HCT116 (cell line): ENCODE data around the gene ZDHHC22. TPM values are rescaled to one million over a fixed set of nuclear protein-coding genes. Genes with fewer than 3 reads are reported as not detected.

Source experiments
- ATAC-seq: fragments of 200-7000 bp; cut with Tn5 transposase; 2 replicates; pipeline ENCODE4 v1.9.1; 2020; ENCODE audit warnings: mild to moderate bottlenecking, moderate library complexity
- BruUV-seq: library from RNA; stranded (reverse); fragments of 400-500 nt; replicated peaks from 2 replicates; lab custom pipeline; 2021; lab: Mats Ljungman, UMichigan
- CTCF ChIA-PET: fragments of 300-600 bp; sonication (Branson Sonifier 250); formaldehyde crosslinking; loops from one replicate; lab custom pipeline; 2021; ENCODE audit warnings: antibody characterized with exemption; lab: Charles Lee
- POLR2A ChIA-PET: fragments of 300-600, 350-600 bp; sonication (Branson Sonifier 250); formaldehyde crosslinking; loops from one replicate; lab custom pipeline; 2021; ENCODE audit warnings: antibody characterized with exemption; lab: Charles Lee
- RAD21 ChIA-PET, 2 experiments: fragments of 300-600 bp; sonication (Branson Sonifier 250); formaldehyde crosslinking; loops; one replicate each; lab custom pipeline; 2023; ENCODE audit warnings: low total read pairs in 2 of 2; ENCODE audit not compliant: uncharacterized antibody in 2 of 2, unreplicated experiment in 2 of 2, low non-redundant PET in 1 of 2; lab: Charles Lee
- DNase-seq: peaks from one replicate; pipeline ENCODE4 v3.0.0-alpha.2; 2010; ENCODE audit warnings: low read depth, low spot score
- H2AFZ ChIP-seq: fragments of 200-600 bp; shearing (Covaris generic), sonication (generic); 2 replicates; pipeline ENCODE4 v1.6.1; 2017; ENCODE audit warnings: low read depth, mixed run types, mixed read lengths, antibody characterized with exemption, low read length; ENCODE audit not compliant: poor library complexity, severe bottlenecking
- H3K27ac ChIP-seq: 2 replicates; pipeline ENCODE4 v1.5.1; 2012; ENCODE audit warnings: low read depth, low read length
- H3K27me3 ChIP-seq: fragments of 200-600 bp; sonication (generic); 2 replicates; pipeline ENCODE4 v1.6.1; 2016; ENCODE audit warnings: mixed run types, low read length, mixed read lengths; ENCODE audit not compliant: insufficient read depth
- H3K36me3 ChIP-seq, 2 experiments: fragments of 200-500 bp in 1 of 2; fragments of 200-600 bp in 1 of 2; sonication (Bioruptor generic) in 1 of 2; sonication (generic) in 1 of 2; 2 replicates each; pipeline versions ENCODE4 v1.5.1 to v1.6.1; 2014 to 2016; ENCODE audit warnings: low read length in 2 of 2, inconsistent platforms in 1 of 2, mixed read lengths in 1 of 2, mixed run types in 1 of 2; ENCODE audit not compliant: insufficient read depth in 2 of 2, control insufficient read depth in 1 of 2
- H3K4me1 ChIP-seq, 2 experiments: fragments of 200-600 bp in 1 of 2; sonication (generic) in 1 of 2; 2 replicates each; pipeline versions ENCODE4 v1.5.1 to v1.6.1; 2012 to 2017; ENCODE audit warnings: low read length in 2 of 2, inconsistent platforms in 1 of 2, mild to moderate bottlenecking in 1 of 2, mixed read lengths in 1 of 2, mixed run types in 1 of 2, moderate library complexity in 1 of 2; ENCODE audit not compliant: insufficient read depth in 2 of 2, control insufficient read depth in 1 of 2
- H3K4me2 ChIP-seq: fragments of 200-600 bp; sonication (generic); 2 replicates; pipeline ENCODE4 v1.6.1; 2017; ENCODE audit warnings: mixed run types, low read length, mixed read lengths
- H3K4me3 ChIP-seq, 2 experiments: fragments of 200-600 bp in 1 of 2; sonication (generic) in 1 of 2; replicated peaks in 1 of 2; 2 replicates each; pipeline ENCODE4 v1.5.1; 2011 to 2016; ENCODE audit warnings: low read length in 2 of 2, control low read depth in 1 of 2, low read depth in 1 of 2, mild to moderate bottlenecking in 1 of 2, mixed read lengths in 1 of 2, mixed run types in 1 of 2
- H3K79me2 ChIP-seq: fragments of 200-600 bp; sonication (generic); 2 replicates; pipeline ENCODE4 v1.6.1; 2017; ENCODE audit warnings: mild to moderate bottlenecking, mixed run types, low read length, moderate library complexity, mixed read lengths; ENCODE audit not compliant: insufficient read depth
- H3K9ac ChIP-seq: fragments of 200-600 bp; sonication (generic); 2 replicates; pipeline ENCODE4 v1.6.1; 2016; ENCODE audit warnings: low read length, mixed read lengths
- H3K9me2 ChIP-seq: fragments of 200-600 bp; sonication (generic), shearing (Covaris generic); 2 replicates; pipeline ENCODE4 v1.6.1; 2017; ENCODE audit warnings: mixed run types, mild to moderate bottlenecking, moderate library complexity; ENCODE audit not compliant: insufficient read depth
- H3K9me3 ChIP-seq, 2 experiments: fragments of 200-500 bp in 1 of 2; fragments of 200-600 bp in 1 of 2; sonication (Bioruptor generic) in 1 of 2; sonication (generic) in 1 of 2; 2 replicates each; pipeline ENCODE4 v1.6.1; 2014 to 2017; ENCODE audit warnings: low read length in 2 of 2, mixed read lengths in 2 of 2, inconsistent platforms in 1 of 2, low read depth in 1 of 2, mild to moderate bottlenecking in 1 of 2, mixed run types in 1 of 2, moderate library complexity in 1 of 2; ENCODE audit not compliant: control insufficient read depth in 1 of 2, insufficient read depth in 1 of 2
- H4K20me1 ChIP-seq: fragments of 200-600 bp; sonication (generic), shearing (Covaris generic); 2 replicates; pipeline ENCODE4 v1.6.1; 2017; ENCODE audit warnings: mixed run types, mild to moderate bottlenecking, moderate library complexity; ENCODE audit not compliant: insufficient read depth
- ATF3 ChIP-seq: IDR thresholded peaks from 2 replicates; pipeline ENCODE4 v1.6.1; 2012
- CBX3 ChIP-seq: IDR thresholded peaks from 2 replicates; pipeline ENCODE4 v1.6.1; 2012; ENCODE audit warnings: low read depth
- CEBPB ChIP-seq: IDR thresholded peaks from 2 replicates; pipeline ENCODE4 v1.6.1; 2012; ENCODE audit warnings: low read depth
- CTCF ChIP-seq, 3 experiments: fragments of 200-600 bp in 1 of 3; sonication (generic) in 1 of 3; IDR thresholded peaks in 2 of 3; conservative IDR thresholded peaks in 1 of 3; 2 replicates each; pipeline ENCODE4 v1.5.1; 2012 to 2017; ENCODE audit warnings: low read depth in 2 of 3, low read length in 2 of 3, antibody characterized with exemption in 1 of 3, borderline replicate concordance in 1 of 3, control low read depth in 1 of 3, mild to moderate bottlenecking in 1 of 3, mixed read lengths in 1 of 3, mixed run types in 1 of 3, moderate library complexity in 1 of 3; ENCODE audit not compliant: insufficient read depth in 1 of 3
- ELF1 ChIP-seq: IDR thresholded peaks from 2 replicates; pipeline ENCODE4 v1.6.1; 2012; ENCODE audit warnings: low read depth, borderline replicate concordance
- EZH2 ChIP-seq: fragments of 200-600 bp; sonication (generic); IDR thresholded peaks from 2 replicates; pipeline ENCODE4 v1.6.1; 2017; ENCODE audit warnings: antibody characterized with exemption, mixed run types
- EZH2phosphoT487 ChIP-seq: fragments of 200-600 bp; IDR thresholded peaks from 2 replicates; pipeline ENCODE4 v1.6.1; 2018; ENCODE audit warnings: antibody characterized with exemption, borderline replicate concordance
- JUND ChIP-seq: IDR thresholded peaks from 2 replicates; pipeline ENCODE4 v1.6.1; 2012
- MAX ChIP-seq: IDR thresholded peaks from 2 replicates; pipeline ENCODE4 v1.6.1; 2012
- POLR2AphosphoS5 ChIP-seq: IDR thresholded peaks from 2 replicates; pipeline ENCODE4 v1.6.1; 2011; ENCODE audit warnings: mild to moderate bottlenecking, low read depth, low read length, moderate library complexity
- RAD21 ChIP-seq: IDR thresholded peaks from 2 replicates; pipeline ENCODE4 v1.6.1; 2012; ENCODE audit warnings: low read depth, mild to moderate bottlenecking
- SIN3A ChIP-seq: IDR thresholded peaks from 2 replicates; pipeline ENCODE4 v1.6.1; 2012; ENCODE audit warnings: low read depth
- YY1 ChIP-seq: IDR thresholded peaks from 2 replicates; pipeline ENCODE4 v1.6.1; 2011; ENCODE audit warnings: low read length, low read depth, moderate library complexity, mild to moderate bottlenecking; ENCODE audit not compliant: insufficient replicate concordance; ENCODE audit errors: extremely low read depth
- ZBTB33 ChIP-seq: IDR thresholded peaks from 2 replicates; pipeline ENCODE4 v1.6.1; 2011; ENCODE audit warnings: mild to moderate bottlenecking, low read length, moderate library complexity; ENCODE audit not compliant: insufficient replicate concordance; ENCODE audit errors: extremely low read depth
- ZFX ChIP-seq: fragments of 450-650 bp; IDR thresholded peaks from 2 replicates; pipeline ENCODE4 v1.6.1; 2017
- ZNF274 ChIP-seq: fragments of 200-500 bp; sonication (Bioruptor generic); IDR thresholded peaks from 2 replicates; pipeline ENCODE4 v1.6.1; 2014; ENCODE audit warnings: mild to moderate bottlenecking, low read depth, low read length, inconsistent platforms
- intact Hi-C: fragments of 100-400 bp; cut with micrococcal nuclease; formaldehyde crosslinking; loops from 2 replicates; pipeline ENCODE4 v1.10.0; 2022
- total RNA-seq: library from RNA; stranded (reverse); gene quantifications from one replicate; pipeline ENCODE4 v1.2.1, GENCODE V29; 2021; ENCODE audit not compliant: unreplicated experiment

The ZDHHC22 gene
- total RNA-seq, 1 experiment from 2014 or later: 0.10 TPM

GRCh38 chr14:77145975-77146740 lies 4.6 kb upstream of the ZDHHC22 start:
- CTCF ChIA-PET: interaction anchor here (1.3 kb wide), 1 partner anchor 270 kb away, joined by 3 read pairs; no protein-coding TSS in a partner anchor
- H3K9ac ChIP-seq: no peak overlapping the region
- H2AFZ ChIP-seq: no peak overlapping the region
- no peaks in the 10 kb centered on the region for H4K20me1 ChIP-seq
- no peaks in the 10 kb centered on the region for H3K9me3 ChIP-seq
- H3K79me2 ChIP-seq: no peaks in the 10 kb centered on the region
- no peak overlapping the region for H3K4me3 ChIP-seq
- H3K36me3 ChIP-seq: no peaks in the 10 kb centered on the region
- no peak for TF ChIP-seq RAD21
- TF ChIP-seq EZH2: no peak
- TF ChIP-seq CTCF (IDR thresholded peaks at IDR 0.05 in 2 of 3, conservative IDR thresholded peaks at IDR 0.05 in 1 of 3; ENCODE audit: borderline replicate concordance in 1 of 3, insufficient read depth in 1 of 3, low read depth in 2 of 3, low read length in 2 of 3): no peak
- no peak for TF ChIP-seq CBX3
- TF ChIP-seq ELF1: no peak
- TF ChIP-seq SIN3A: no peak
- TF ChIP-seq EZH2phosphoT487: no peak
- TF ChIP-seq ZFX: no peak
- TF ChIP-seq JUND: no peak
- TF ChIP-seq ATF3: no peak
- no peak for TF ChIP-seq POLR2AphosphoS5
- TF ChIP-seq CEBPB: no peak
- TF ChIP-seq YY1: no peak
- TF ChIP-seq MAX: no peak
- TF ChIP-seq ZNF274: no peak
- TF ChIP-seq ZBTB33: no peak
- H3K4me2 ChIP-seq: no peak overlapping the region
- peaks cover 13% of the 10 kb centered on the region; the same call in 1 of the 2 replicates for H3K27me3 ChIP-seq
- no peak for ATAC-seq
- POLR2A ChIA-PET: no interaction called here
- intact Hi-C loops: no loop called here
- peaks cover 0 to 5% of the 10 kb centered on the region in 2 experiments; a peak in 1 of 4 replicates for H3K4me1 ChIP-seq
- H3K9me2 ChIP-seq: no peaks in the 10 kb centered on the region
- DNase-seq: no peak
- H3K27ac ChIP-seq: no peak overlapping the region
- RAD21 ChIA-PET: no interaction called here
- BruUV-seq: no TSS peak
